K562 (cell line): ENCODE results near the gene PLXNA2. TPM values are rescaled to one million over a fixed set of nuclear protein-coding genes. Genes with fewer than 3 reads are reported as not detected.

Experiments used
- ATAC-seq: fragments of 200-7000 bp; cut with Tn5 transposase; 3 replicates; pipeline ENCODE4 v1.9.1; 2020; ENCODE audit warnings: moderate library complexity
- BruUV-seq: library from RNA; stranded (reverse); fragments of 400-500 nt; replicated peaks from 2 replicates; lab custom pipeline; 2021; lab: Mats Ljungman, UMichigan
- CTCF ChIA-PET: fragments of 300-600 bp; formaldehyde crosslinking; extraction: SDS; loops from one replicate; lab custom pipeline; 2021; ENCODE audit warnings: low intra/inter-chr PET ratio; lab: Yijun Ruan, JAX
- POLR2A ChIA-PET: fragments of 300-600, 350-650 bp; sonication (Branson Sonifier 250); formaldehyde crosslinking; extraction: SDS; loops from one replicate; lab custom pipeline; 2021; ENCODE audit warnings: antibody characterized with exemption, inconsistent platforms; lab: Yijun Ruan, JAX
- DNase-seq, 4 experiments: peaks; one replicate each; pipeline versions ENCODE4 v3.0.0 to v3.0.0-alpha.2; 2011 to 2018; ENCODE audit warnings: low spot score in 3 of 4, mixed read lengths in 3 of 4; ENCODE audit errors: extremely low read depth in 1 of 4
- FAIRE-seq: peaks from 2 replicates; lab custom pipeline; 2011; peaks lifted over from hg19 to GRCh38; lab: Jason Lieb, UNC
- H2AFZ ChIP-seq: 2 replicates; pipeline ENCODE4 v1.6.0; 2011; ENCODE audit warnings: low read depth, low read length, control low read depth, inconsistent platforms
- H3K27ac ChIP-seq: fragments of 200-600 bp; 3 replicates; pipeline ENCODE4 v1.8.0; 2011; ENCODE audit warnings: low read depth, mild to moderate bottlenecking, control low read depth, inconsistent platforms, low read length, moderate library complexity, mixed read lengths; ENCODE audit errors: extremely low read depth
- H3K27me3 ChIP-seq, 2 experiments: fragments of 300-600 bp in 1 of 2; 2 replicates in 1 of 2; 3 replicates in 1 of 2; pipeline versions ENCODE4 v1.6.0 to v1.8.0; 2011; ENCODE audit warnings: inconsistent platforms in 2 of 2, low read length in 2 of 2, mild to moderate bottlenecking in 1 of 2, mixed read lengths in 1 of 2, moderate library complexity in 1 of 2; ENCODE audit not compliant: control insufficient read depth in 2 of 2, insufficient read depth in 2 of 2
- H3K36me3 ChIP-seq: fragments of 300-600 bp; 3 replicates; pipeline ENCODE4 v1.8.0; 2011; ENCODE audit warnings: mild to moderate bottlenecking, low read length, inconsistent platforms; ENCODE audit not compliant: control insufficient read depth, insufficient read depth
- H3K4me1 ChIP-seq, 2 experiments: fragments of 200-600 bp in 1 of 2; replicated peaks in 1 of 2; 2 replicates in 1 of 2; 3 replicates in 1 of 2; pipeline versions ENCODE4 v1.5.1 to v1.8.0; 2011; ENCODE audit warnings: inconsistent platforms in 2 of 2, low read length in 2 of 2, mild to moderate bottlenecking in 1 of 2, mixed read lengths in 1 of 2, moderate library complexity in 1 of 2; ENCODE audit not compliant: control insufficient read depth in 2 of 2, insufficient read depth in 2 of 2
- H3K4me2 ChIP-seq: 2 replicates; pipeline ENCODE4 v1.6.1; 2011; ENCODE audit warnings: low read length, control low read depth, inconsistent platforms, mixed read lengths; ENCODE audit not compliant: insufficient read depth
- H3K4me3 ChIP-seq: fragments of 200-600 bp; sonication (generic), shearing (Covaris generic); 2 replicates; pipeline ENCODE4 v1.5.1; 2016; ENCODE audit warnings: control low read depth, inconsistent platforms
- H3K79me2 ChIP-seq: fragments of 200-600 bp; 3 replicates; pipeline ENCODE4 v1.8.0; 2011; ENCODE audit warnings: low read length, inconsistent platforms; ENCODE audit not compliant: control insufficient read depth, insufficient read depth
- H3K9ac ChIP-seq, 2 experiments: 2 replicates each; pipeline versions ENCODE4 v1.6.0 to v1.6.1; 2011; ENCODE audit warnings: low read depth in 2 of 2, low read length in 2 of 2, control low read depth in 1 of 2, inconsistent platforms in 1 of 2, mild to moderate bottlenecking in 1 of 2, mixed read lengths in 1 of 2; ENCODE audit not compliant: insufficient read depth in 1 of 2
- H3K9me1 ChIP-seq: one replicate; pipeline ENCODE4 v1.6.0; 2011; ENCODE audit warnings: inconsistent platforms, mild to moderate bottlenecking, low read length, moderate library complexity; ENCODE audit not compliant: control insufficient read depth, insufficient read depth
- H3K9me3 ChIP-seq: replicated peaks from 2 replicates; pipeline ENCODE4 v1.5.1; 2011; ENCODE audit warnings: low read depth, low read length, inconsistent platforms; ENCODE audit not compliant: control insufficient read depth, insufficient read depth
- H4K20me1 ChIP-seq: replicated peaks from 2 replicates; pipeline ENCODE4 v1.6.1; 2011; ENCODE audit warnings: low read length, inconsistent platforms, mixed read lengths; ENCODE audit not compliant: control insufficient read depth, insufficient read depth
- EWSR1 ChIP-seq: fragments of 450-650 bp; IDR thresholded peaks from 2 replicates; pipeline ENCODE4 v1.6.1; 2018; ENCODE audit warnings: borderline replicate concordance, mild to moderate bottlenecking, low read depth, moderate library complexity; ENCODE audit not compliant: partially characterized antibody
- FOXK2 ChIP-seq, 2 experiments: fragments of 450-650 bp; IDR thresholded peaks in 1 of 2; conservative IDR thresholded peaks in 1 of 2; 2 replicates each; pipeline ENCODE4 v1.6.1; 2016; ENCODE audit warnings: low read depth in 2 of 2, mild to moderate bottlenecking in 1 of 2
- HNRNPK ChIP-seq: fragments of 200-400 bp; formaldehyde crosslinking; IDR thresholded peaks from one replicate; pipeline ENCODE4 v1.6.1; 2018; ENCODE audit warnings: mild to moderate bottlenecking, low read depth, low read length; ENCODE audit not compliant: poor library complexity, severe bottlenecking
- POLR2H ChIP-seq: IDR thresholded peaks from 2 replicates; pipeline ENCODE4 v1.6.1; 2016; ENCODE audit warnings: missing genetic modification characterization, low read depth, mild to moderate bottlenecking, control low read depth, missing compliant biosample characterization, moderate library complexity
- RCOR1 ChIP-seq, 2 experiments: IDR thresholded peaks; 2 replicates each; pipeline ENCODE4 v1.6.1; 2012; ENCODE audit warnings: low read depth in 2 of 2, low read length in 2 of 2, borderline replicate concordance in 1 of 2, improper control_type of control experiment in 1 of 2
- SMARCB1 ChIP-seq: IDR thresholded peaks from 2 replicates; pipeline ENCODE4 v1.6.1; 2011; ENCODE audit warnings: improper control_type of control experiment, low read depth; ENCODE audit not compliant: insufficient read length
- TOE1 ChIP-seq, 2 experiments: fragments of 450-650 bp in 1 of 2; sonication (generic) in 1 of 2; formaldehyde crosslinking in 1 of 2; IDR thresholded peaks; 2 replicates each; pipeline versions ENCODE4 v1.7.1 to v1.8.0; 2016 to 2022; ENCODE audit warnings: borderline replicate concordance in 2 of 2, mild to moderate bottlenecking in 2 of 2, antibody characterized with exemption in 1 of 2, inconsistent platforms in 1 of 2, low read depth in 1 of 2, missing genetic modification reagents in 1 of 2, moderate library complexity in 1 of 2
- ZNF212 ChIP-seq: fragments of 450-650 bp; formaldehyde crosslinking; IDR thresholded peaks from 2 replicates; pipeline ENCODE4 v1.4.0; 2020; ENCODE audit warnings: mild to moderate bottlenecking
- ZNF239 ChIP-seq: fragments of 250-450 bp; sonication (Bioruptor Pico); IDR thresholded peaks from 2 replicates; pipeline ENCODE4 v1.4.0; 2020; ENCODE audit warnings: mild to moderate bottlenecking
- ZNF696 ChIP-seq: fragments of 250-450 bp; sonication (Bioruptor Pico); conservative IDR thresholded peaks from 2 replicates; pipeline ENCODE4 v1.4.0; 2020; ENCODE audit warnings: mild to moderate bottlenecking, moderate library complexity
- WGBS: fragments of 100-300 bp; shearing (Covaris generic); methylation state at CpG from one replicate; pipeline ENCODE4 v1.1.6; 2016; ENCODE audit warnings: low coverage, mixed read lengths; ENCODE audit not compliant: insufficient coverage; ENCODE audit errors: missing lambda C conversion rate; 5-methylcytosine and 5-hydroxymethylcytosine counted together
- in situ Hi-C: fragments of 300-500 bp; cut with MboI; formaldehyde crosslinking; loops from 4 replicates; pipeline ENCODE4 v1.15.0; 2018; ENCODE audit warnings: inconsistent platforms, mixed read lengths
- intact Hi-C: fragments of 100-400 bp; cut with micrococcal nuclease; formaldehyde crosslinking; loops from 2 replicates; pipeline ENCODE4 v1.14.2; 2022
- polyA plus RNA-seq, 8 experiments: library from polyadenylated mRNA; depleted of rRNA in 4 of 8; stranded (reverse) in 5 of 8; unstranded in 3 of 8; fragments of >200 nt; fragmentation: Nextera tagmentation in 2 of 8; fragmentation: Illumina TruSeq in 1 of 8; extraction: Ambion mirVana in 2 of 8; extraction: Trizol in 1 of 8; gene quantifications; 2 replicates each; pipeline versions ENCODE4 v1.2.1 to v1.2.3, GENCODE V29; 2011 to 2014; ENCODE audit warnings: inconsistent platforms in 1 of 8, missing spikeins in 1 of 8
- total RNA-seq, 7 experiments: library from RNA; depleted of rRNA in 6 of 7; stranded (reverse); fragments of >200 nt in 6 of 7; fragmentation: Illumina TruSeq in 2 of 7; extraction: Trizol in 2 of 7; gene quantifications; 2 replicates each; pipeline versions ENCODE4 v1.2.1 to v1.2.3, GENCODE V29; 2011 to 2021; ENCODE audit warnings: low replicate concordance in 1 of 7

Gene PLXNA2
- total and polyA plus RNA-seq, 9 of the 15 experiments (the other 6 are each of a cell fraction or from before 2014, with no cell fraction given) = 0.01 to 1.3 (median 0.32) TPM

DNA sequence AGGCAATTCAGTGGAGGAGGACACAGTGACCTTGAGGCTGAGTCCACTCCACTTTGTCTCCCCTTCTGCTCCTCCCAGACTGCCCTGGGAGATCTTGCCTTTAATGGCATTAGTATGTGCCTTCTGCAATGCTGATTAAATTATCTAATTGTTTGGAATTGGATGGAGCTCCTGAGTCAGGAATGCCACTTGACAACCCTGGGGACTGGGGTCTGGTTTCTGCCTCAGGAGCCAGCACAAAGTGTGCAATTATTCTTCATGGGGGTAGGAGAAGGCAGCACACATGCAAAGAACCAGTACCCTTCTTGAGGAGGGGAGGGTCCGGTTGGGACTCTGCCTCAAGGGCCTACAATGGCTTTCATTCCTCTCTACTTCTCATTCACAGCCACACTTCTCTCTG is 11.9 kb upstream of the PLXNA2 start:
- H3K9ac ChIP-seq = no peak overlapping the region
- no peaks in the 10 kb centered on the region for H3K79me2 ChIP-seq
- peaks cover 21 to 30% of the 10 kb centered on the region in 2 experiments; a peak in 2 of 5 replicates for H3K27me3 ChIP-seq
- H3K4me2 ChIP-seq = no peak overlapping the region
- H3K4me1 ChIP-seq = no peaks in the 10 kb centered on the region
- H3K4me3 ChIP-seq = no peak overlapping the region
- no peaks in the 10 kb centered on the region for H4K20me1 ChIP-seq
- no peaks in the 10 kb centered on the region for H3K36me3 ChIP-seq
- intact Hi-C loops (loop anchor here (10.0 kb wide), 1 partner anchor 199 kb away; no protein-coding TSS in a partner anchor), in situ Hi-C loops (no loop called here)
- no peak for ATAC-seq
- H3K27ac ChIP-seq = no peak overlapping the region
- TF ChIP-seq ZNF212 (CRISPR knock-in tag) (no peak), ZNF696 (no peak), ZNF239 (CRISPR knock-in tag) (no peak), HNRNPK (no peak), FOXK2 (conservative IDR thresholded peaks at IDR 0.05 in 1 of 2, IDR thresholded peaks at IDR 0.05 in 1 of 2; ENCODE audit: low read depth in 2 of 2) (no peak), EWSR1 (no peak), TOE1 (IDR thresholded peaks at IDR 0.05; ENCODE audit: borderline replicate concordance) (no peak), TOE1 (CRISPR knock-in tag; IDR thresholded peaks at IDR 0.05; ENCODE audit: borderline replicate concordance, low read depth) (no peak), SMARCB1 (no peak), RCOR1 (IDR thresholded peaks at IDR 0.05; ENCODE audit: borderline replicate concordance in 1 of 2, low read depth in 2 of 2, low read length in 2 of 2) (no peak), POLR2H (tag) (no peak)
- DNase-seq = no peak
- ChIA-PET CTCF (no interaction called here), POLR2A (no interaction called here)
- H3K9me3 ChIP-seq = no peaks in the 10 kb centered on the region
- H3K9me1 ChIP-seq = no peaks in the 10 kb centered on the region
- FAIRE-seq = no peak
- no TSS peak for BruUV-seq
- WGBS = 0% methylated on average over 1 of the region's 1 CpG
- no peak overlapping the region for H2AFZ ChIP-seq
